HG02884 (cell line): ENCODE measurements around the gene RNASE7.

ENCODE experiments used
- ATAC-seq: cut with Tn5 transposase; IDR thresholded peaks from one replicate; pipeline ENCODE4 v1.9.1; 2021; ENCODE audit warnings: mild to moderate bottlenecking, moderate library complexity; ENCODE audit not compliant: unreplicated experiment

Gene RNASE7

GRCh38 chr14:21042918-21043317 lies 756 bp downstream of the RNASE7 start:
- ATAC-seq = no peak

- ATAC-seq = no peak
Measured at GRCh38 chr14:21043387-21043973, 1.3 kb downstream of the RNASE7 start.

- ATAC-seq = no peak
Measured at GRCh38 chr14:21043974-21044618, 1.9 kb downstream of the RNASE7 start.

- ATAC-seq = no peak
Measured at GRCh38 chr14:21047378-21047781, 5.2 kb downstream of the RNASE7 start.

GRCh38 chr14:21048638-21049037 lies 6.5 kb downstream of the RNASE7 start:
- no peak for ATAC-seq

GRCh38 chr14:21049271-21049673 lies 7.1 kb downstream of the RNASE7 start:
- ATAC-seq = no peak

GRCh38 chr14:21050597-21050996 lies 8.4 kb downstream of the RNASE7 start:
- no peak for ATAC-seq

- ATAC-seq = no peak
Measured at GRCh38 chr14:21053184-21054122, 11.3 kb downstream of the RNASE7 start.

- ATAC-seq = no peak
Measured at GRCh38 chr14:21054123-21054767, 12.1 kb downstream of the RNASE7 start.

- ATAC-seq = no peak
Measured at GRCh38 chr14:21054768-21055145, 12.6 kb downstream of the RNASE7 start.

- ATAC-seq = no peak
Measured at GRCh38 chr14:21055432-21056117, 13.4 kb downstream of the RNASE7 start.

GRCh38 chr14:21056520-21057163 lies 14.5 kb downstream of the RNASE7 start:
- no peak for ATAC-seq

GRCh38 chr14:21057803-21058675 lies 15.9 kb downstream of the RNASE7 start, which contains the start of gene RNASE8:
TSS of gene RNASE8 (plus strand) at chr14:21057822. CDS start at chr14:21057893, 71 bp downstream.
- no peak for ATAC-seq

GRCh38 chr14:21058903-21059302 lies 16.7 kb downstream of the RNASE7 start:
- no peak for ATAC-seq

GRCh38 chr14:21059842-21060613 lies 17.9 kb downstream of the RNASE7 start:
- no peak for ATAC-seq

- no peak for ATAC-seq
Measured at GRCh38 chr14:21060614-21061346, 18.6 kb downstream of the RNASE7 start.

- ATAC-seq = no peak
Measured at GRCh38 chr14:21061347-21061668, 19.1 kb downstream of the RNASE7 start.

GRCh38 chr14:21063479-21063878 lies 21.3 kb downstream of the RNASE7 start:
- ATAC-seq = no peak
